ENCODE results near the gene USP6NL.

- TF ChIP-seq CTCF (conservative IDR thresholded peaks at IDR 0.05; ENCODE audit: low read length) (no peak), EZH2phosphoT487 (IDR thresholded peaks at IDR 0.05; ENCODE audit: borderline replicate concordance) (no peak)
Observed at GRCh38 chr10:11638055-11638698, 26.7 kb upstream of the USP6NL start.
